Lower leg skin (tissue), 4 donors: ENCODE data around the gene KLHL25. TPM values are rescaled to one million over a fixed set of nuclear protein-coding genes. Genes with fewer than 3 reads are reported as not detected.

Experiments used
- DNase-seq, 2 donors: peaks; one replicate each; pipeline ENCODE4 v3.0.0-alpha.2; 2019; ENCODE audit warnings: low spot score in 2 of 2
- H3K4me3 ChIP-seq: fragments of 200-600 bp; sonication (generic); 2 replicates; pipeline ENCODE4 v1.5.1; 2017; ENCODE audit warnings: mild to moderate bottlenecking, low read depth; ENCODE audit not compliant: poor library complexity, severe bottlenecking
- CTCF ChIP-seq, 3 donors: fragments of 450-650 bp; IDR thresholded peaks; one replicate each; pipeline ENCODE4 v1.5.1; 2016; ENCODE audit warnings: antibody characterized with exemption in 3 of 3, mild to moderate bottlenecking in 3 of 3, moderate library complexity in 2 of 3
- POLR2A ChIP-seq, 2 donors: fragments of 450-650 bp; IDR thresholded peaks; one replicate each; pipeline ENCODE4 v1.6.1; 2016 to 2017; ENCODE audit warnings: antibody characterized with exemption in 2 of 2, mild to moderate bottlenecking in 1 of 2, moderate library complexity in 1 of 2
- WGBS, 2 donors: methylation state at CpG; one replicate each; pipeline ENCODE4 v1.1.5; 2018; 5-methylcytosine and 5-hydroxymethylcytosine counted together
- intact Hi-C: fragments of 100-400 bp; cut with DNase I; formaldehyde crosslinking; loops from one replicate; pipeline ENCODE4 v1.15.0; 2023; ENCODE audit warnings: low total_unique reads
- total RNA-seq, 4 donors: library from RNA; depleted of rRNA; stranded (reverse); fragments of >200 nt; gene quantifications; one replicate each; pipeline ENCODE4 v1.1.0, GENCODE V29; 2016

KLHL25 gene
- total RNA-seq, 4 donors from 2014 or later, result 13.9 to 29.0 (median 21.4) TPM

- 84 to 85% methylated on average over 7 of the region's 7 CpGs for WGBS, 2 donors
- no peak for DNase-seq
- TF ChIP-seq CTCF (IDR thresholded peaks at IDR 0.05) (no peak), POLR2A (IDR thresholded peaks at IDR 0.05) (no peak)
- H3K4me3 ChIP-seq, result no peak overlapping the region
- intact Hi-C loops, result no loop called here
Measured at GRCh38 chr15:85781099-85781498, 13.6 kb downstream of the KLHL25 start.

- DNase-seq, result no peak
- H3K4me3 ChIP-seq, result no peak overlapping the region
- TF ChIP-seq POLR2A (IDR thresholded peaks at IDR 0.05) (no peak), CTCF (IDR thresholded peaks at IDR 0.05) (no peak)
- WGBS, 2 donors, result 81 to 90% methylated on average over 8 of the region's 8 CpGs
- intact Hi-C loops, result no loop called here
Measured at GRCh38 chr15:85780225-85780985, 14.3 kb downstream of the KLHL25 start.

GRCh38 chr15:85779249-85779648 is 15.5 kb downstream of the KLHL25 start:
- DNase-seq, result no peak
- TF ChIP-seq CTCF (IDR thresholded peaks at IDR 0.05), result no peak
- TF ChIP-seq POLR2A (IDR thresholded peaks at IDR 0.05), result no peak
- WGBS, 2 donors, result 54 to 65% methylated on average over 1 of the region's 1 CpG
- no peak overlapping the region for H3K4me3 ChIP-seq
- intact Hi-C loops, result no loop called here

GRCh38 chr15:85778107-85778776 is 16.5 kb downstream of the KLHL25 start:
- no peak for DNase-seq
- TF ChIP-seq POLR2A (IDR thresholded peaks at IDR 0.05), result no peak
- TF ChIP-seq CTCF (IDR thresholded peaks at IDR 0.05), result no peak
- intact Hi-C loops, result no loop called here
- H3K4me3 ChIP-seq, result no peak overlapping the region
- WGBS, 2 donors, result 57 to 78% methylated on average over 10 of the region's 10 CpGs

- 89 to 91% methylated on average over 18 of the region's 18 CpGs for whole genome bisulfite sequencing, 2 donors
- TF ChIP-seq POLR2A (IDR thresholded peaks at IDR 0.05) (no peak), CTCF (IDR thresholded peaks at IDR 0.05) (no peak)
- DNase-seq, result no peak
- no peak overlapping the region for H3K4me3 ChIP-seq
- intact Hi-C loops, result no loop called here
Measured at GRCh38 chr15:85777250-85778106, 17.2 kb downstream of the KLHL25 start.
